ENCODE measurements around the gene DMBT1.
"Not testable (repeated sequence)": the region's sequence is repeated elsewhere in the genome, so short reads cannot be mapped to it uniquely, and the experiment has no call there.

Gene DMBT1

GRCh38 chr10:122549636-122550035 lies 10.9 kb upstream of the DMBT1 start:
- DNase-seq = no peak

GRCh38 chr10:122550427-122550826 lies 10.1 kb upstream of the DMBT1 start:
- DNase-seq = no peak

- no peak for DNase-seq
Observed at GRCh38 chr10:122550983-122551382, 9.6 kb upstream of the DMBT1 start.

- peak; percentile 30 for DNase-seq
Observed at GRCh38 chr10:122551450-122551849, 9.1 kb upstream of the DMBT1 start.

- DNase-seq = no peak
Observed at GRCh38 chr10:122553341-122553740, 7.2 kb upstream of the DMBT1 start.

GRCh38 chr10:122554131-122555036 lies 6.2 kb upstream of the DMBT1 start:
- no peak for DNase-seq

- no peak for DNase-seq
Observed at GRCh38 chr10:122555442-122555841, 5.1 kb upstream of the DMBT1 start.

- DNase-seq = no peak
Observed at GRCh38 chr10:122557516-122557915, 3.0 kb upstream of the DMBT1 start.

- no peak for DNase-seq
Observed at GRCh38 chr10:122558452-122558851, 2.1 kb upstream of the DMBT1 start.

- no peak for DNase-seq
Observed at GRCh38 chr10:122559228-122559627, 1.3 kb upstream of the DMBT1 start.

GRCh38 chr10:122561212-122561611 lies 658 bp downstream of the DMBT1 start:
- no peak for DNase-seq

- DNase-seq = no peak
Observed at GRCh38 chr10:122561792-122562191, 1.2 kb downstream of the DMBT1 start.

GRCh38 chr10:122564980-122565379 lies 4.4 kb downstream of the DMBT1 start:
- DNase-seq = no peak

- peak; percentile 68 for DNase-seq
Observed at GRCh38 chr10:122565766-122566206, 5.2 kb downstream of the DMBT1 start.

- no peak for DNase-seq
Observed at GRCh38 chr10:122566632-122567031, 6.1 kb downstream of the DMBT1 start.

GRCh38 chr10:122567056-122567660 lies 6.6 kb downstream of the DMBT1 start:
- DNase-seq = peak; percentile 58

- no peak for DNase-seq
Observed at GRCh38 chr10:122568551-122568950, 8.0 kb downstream of the DMBT1 start.

- DNase-seq = no peak
Observed at GRCh38 chr10:122570920-122571319, 10.4 kb downstream of the DMBT1 start.

- DNase-seq = no peak
Observed at GRCh38 chr10:122571892-122572291, 11.3 kb downstream of the DMBT1 start.

GRCh38 chr10:122575776-122576175 lies 15.2 kb downstream of the DMBT1 start:
- no peak for DNase-seq

GRCh38 chr10:122576291-122576690 lies 15.7 kb downstream of the DMBT1 start:
- DNase-seq = no peak

GRCh38 chr10:122577311-122577885 lies 16.8 kb downstream of the DMBT1 start:
- DNase-seq = no peak

- DNase-seq = not testable (repeated sequence)
Observed at GRCh38 chr10:122586070-122586469, 25.5 kb downstream of the DMBT1 start.
